Upper lobe of left lung (tissue), 6 donors: ENCODE measurements around the gene PPID. TPM values are rescaled to one million over a fixed set of nuclear protein-coding genes. Genes with fewer than 3 reads are reported as not detected.

Experiments
- ATAC-seq, 2 donors: fragments of 200-7000 bp; cut with Tn5 transposase; one replicate each; pipeline ENCODE4 v1.9.1; 2022; ENCODE audit warnings: mild to moderate bottlenecking in 2 of 2, moderate library complexity in 2 of 2; ENCODE audit not compliant: low FRiP score in 2 of 2
- DNase-seq, 2 donors: peaks; one replicate each; pipeline ENCODE4 v3.0.0-alpha.2; 2019 to 2020
- H3K27ac ChIP-seq, 4 donors: fragments of 200-600 bp; sonication (generic); one replicate each; pipeline ENCODE4 v1.5.1; 2016 to 2019
- H3K27me3 ChIP-seq, 4 donors: fragments of 200-600 bp; sonication (generic); one replicate each; pipeline ENCODE4 v1.5.1; 2017 to 2019
- H3K36me3 ChIP-seq, 4 donors: fragments of 200-600 bp; sonication (generic); one replicate each; pipeline ENCODE4 v1.5.1; 2016 to 2019
- H3K4me1 ChIP-seq, 4 donors: fragments of 200-600 bp; sonication (generic); one replicate each; pipeline ENCODE4 v1.5.1; 2018 to 2019
- H3K4me3 ChIP-seq, 4 donors: fragments of 200-600 bp; sonication (generic); one replicate each; pipeline ENCODE4 v1.5.1; 2017 to 2019; ENCODE audit warnings: mild to moderate bottlenecking in 2 of 4, moderate library complexity in 1 of 4
- H3K9me3 ChIP-seq, 4 donors: fragments of 200-600 bp; sonication (generic); one replicate each; pipeline ENCODE4 v1.5.1; 2018 to 2019
- EP300 ChIP-seq, 4 donors: sonication (generic); formaldehyde crosslinking; IDR thresholded peaks; one replicate each; pipeline ENCODE4 v1.5.1; 2017; ENCODE audit warnings: antibody characterized with exemption in 4 of 4, control low read depth in 2 of 4
- POLR2A ChIP-seq, 4 donors: fragments of 450-650 bp; IDR thresholded peaks; one replicate each; pipeline ENCODE4 v1.5.1; 2016 to 2017; ENCODE audit warnings: antibody characterized with exemption in 4 of 4, mild to moderate bottlenecking in 2 of 4
- POLR2AphosphoS5 ChIP-seq, 2 donors: sonication (generic); formaldehyde crosslinking; IDR thresholded peaks; one replicate each; pipeline ENCODE4 v1.5.1; 2017; ENCODE audit warnings: antibody characterized with exemption in 2 of 2
- WGBS, 2 donors: methylation state at CpG; one replicate each; pipeline ENCODE4 v1.1.5; 2017 to 2018; 5-methylcytosine and 5-hydroxymethylcytosine counted together
- total RNA-seq, 6 donors: library from RNA; depleted of rRNA in 4 of 6; stranded (reverse); fragments of >200 nt in 4 of 6; gene quantifications; one replicate each; pipeline versions ENCODE4 v1.1.0 to v1.2.1, GENCODE V29; 2016 to 2021
- TF ChIP-seq, protein P1 (sequence below), 6 experiments: fragments of 450-650 bp in 4 of 6; fragments of 200-600 bp in 2 of 6; sonication (generic) in 2 of 6; IDR thresholded peaks; one replicate each; pipeline ENCODE4 v1.5.1; 2016 to 2019; ENCODE audit warnings: antibody characterized with exemption in 6 of 6
- donor health status: DM: no; HTN: no; CAD: no; lungs with moderate emphysema.
- donor health status: DM: no; HTN: yes; CAD: no; lungs with severe emphysema.

Gene PPID
- total RNA-seq, 6 donors from 2014 or later = 5.0 to 33.5 (median 16.6) TPM

GRCh38 chr4:158688813-158689212 lies 34.4 kb downstream of the PPID start:
- TF ChIP-seq, protein P1, sequence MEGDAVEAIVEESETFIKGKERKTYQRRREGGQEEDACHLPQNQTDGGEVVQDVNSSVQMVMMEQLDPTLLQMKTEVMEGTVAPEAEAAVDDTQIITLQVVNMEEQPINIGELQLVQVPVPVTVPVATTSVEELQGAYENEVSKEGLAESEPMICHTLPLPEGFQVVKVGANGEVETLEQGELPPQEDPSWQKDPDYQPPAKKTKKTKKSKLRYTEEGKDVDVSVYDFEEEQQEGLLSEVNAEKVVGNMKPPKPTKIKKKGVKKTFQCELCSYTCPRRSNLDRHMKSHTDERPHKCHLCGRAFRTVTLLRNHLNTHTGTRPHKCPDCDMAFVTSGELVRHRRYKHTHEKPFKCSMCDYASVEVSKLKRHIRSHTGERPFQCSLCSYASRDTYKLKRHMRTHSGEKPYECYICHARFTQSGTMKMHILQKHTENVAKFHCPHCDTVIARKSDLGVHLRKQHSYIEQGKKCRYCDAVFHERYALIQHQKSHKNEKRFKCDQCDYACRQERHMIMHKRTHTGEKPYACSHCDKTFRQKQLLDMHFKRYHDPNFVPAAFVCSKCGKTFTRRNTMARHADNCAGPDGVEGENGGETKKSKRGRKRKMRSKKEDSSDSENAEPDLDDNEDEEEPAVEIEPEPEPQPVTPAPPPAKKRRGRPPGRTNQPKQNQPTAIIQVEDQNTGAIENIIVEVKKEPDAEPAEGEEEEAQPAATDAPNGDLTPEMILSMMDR (IDR thresholded peaks at IDR 0.05) = no peak
- TF ChIP-seq EP300 (IDR thresholded peaks at IDR 0.05) = no peak
- TF ChIP-seq POLR2A (IDR thresholded peaks at IDR 0.05) = no peak
- no peak for TF ChIP-seq POLR2AphosphoS5 (IDR thresholded peaks at IDR 0.05)
- Histone ChIP-seq H3K4me1 (no peaks in the 10 kb centered on the region), H3K4me3 (no peak overlapping the region), H3K9me3 (no peaks in the 10 kb centered on the region), H3K27ac (no peak overlapping the region), H3K36me3 (peaks cover 0 to 59% (median 11%) of the 10 kb centered on the region in 4 donors), H3K27me3 (no peaks in the 10 kb centered on the region)
- 69 to 90% methylated on average over 1 of the region's 1 CpG for whole genome bisulfite sequencing, 2 donors
- no peak for DNase-seq
- no peak for ATAC-seq

DNA sequence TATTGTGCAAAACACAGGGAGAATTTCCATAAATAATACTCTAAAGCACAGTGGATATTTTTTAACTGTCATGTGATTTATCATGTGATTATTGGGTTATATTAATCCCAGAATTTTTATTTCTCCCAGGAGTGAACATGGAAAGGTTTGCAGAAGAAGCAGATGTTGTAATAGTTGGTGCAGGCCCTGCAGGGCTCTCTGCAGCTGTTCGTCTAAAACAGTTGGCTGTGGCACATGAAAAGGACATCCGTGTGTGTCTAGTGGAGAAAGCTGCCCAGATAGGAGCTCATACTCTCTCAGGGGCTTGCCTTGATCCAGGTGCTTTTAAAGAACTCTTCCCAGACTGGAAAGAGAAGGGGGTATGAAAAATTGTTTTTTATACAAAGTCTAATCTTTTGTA lies 41.1 kb downstream of the PPID start:
- Histone ChIP-seq H3K36me3 (peaks cover 0 to 38% (median 2%) of the 10 kb centered on the region in 4 donors), H3K27me3 (no peaks in the 10 kb centered on the region), H3K4me3 (no peak overlapping the region), H3K4me1 (no peaks in the 10 kb centered on the region), H3K27ac (no peak overlapping the region), H3K9me3 (no peaks in the 10 kb centered on the region)
- 61 to 64% methylated on average over 2 of the region's 2 CpGs for WGBS, 2 donors
- DNase-seq (no peak), ATAC-seq (no peak)
- TF ChIP-seq POLR2AphosphoS5 (IDR thresholded peaks at IDR 0.05) (no peak), POLR2A (IDR thresholded peaks at IDR 0.05) (no peak), EP300 (IDR thresholded peaks at IDR 0.05) (no peak)
- TF ChIP-seq, protein P1 (IDR thresholded peaks at IDR 0.05) = no peak

- TF ChIP-seq, protein P1 (IDR thresholded peaks at IDR 0.05) = no peak
- TF ChIP-seq POLR2A (IDR thresholded peaks at IDR 0.05) = no peak
- no peak for TF ChIP-seq EP300 (IDR thresholded peaks at IDR 0.05)
- TF ChIP-seq POLR2AphosphoS5 (IDR thresholded peaks at IDR 0.05) = no peak
- no peak for ATAC-seq
- 69 to 71% methylated on average over 1 of the region's 1 CpG for WGBS, 2 donors
These were observed 41.6 kb downstream of the PPID start for GRCh38 chr4:158681629-158682028.

DNA sequence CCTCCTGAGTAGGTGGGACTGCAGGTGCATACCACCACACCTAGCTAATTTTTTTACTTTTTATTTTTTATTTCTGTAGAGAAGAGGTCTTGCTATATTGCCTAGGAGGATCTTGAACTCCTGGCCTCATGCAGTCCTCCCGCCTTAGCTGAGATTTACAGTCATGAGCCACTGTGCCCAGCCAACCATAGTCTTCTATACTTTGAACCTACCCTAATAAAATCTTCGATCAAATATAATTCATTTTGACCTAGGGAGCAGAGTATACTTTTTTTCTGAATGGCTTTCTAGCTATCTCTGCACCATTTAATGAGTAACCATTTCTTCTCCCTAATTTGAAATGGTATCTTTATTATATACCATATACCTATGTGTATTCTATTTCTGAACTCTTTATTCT lies 44.4 kb downstream of the PPID start:
- no peak for ATAC-seq
- Histone ChIP-seq H3K36me3 (peaks cover 0 to 20% (median 0%) of the 10 kb centered on the region in 4 donors), H3K4me3 (no peak overlapping the region), H3K9me3 (no peaks in the 10 kb centered on the region), H3K4me1 (no peaks in the 10 kb centered on the region), H3K27ac (no peak overlapping the region), H3K27me3 (no peaks in the 10 kb centered on the region)
- WGBS, 2 donors = 90 to 95% methylated on average over 2 of the region's 2 CpGs
- DNase-seq = no peak
- no peak for TF ChIP-seq EP300 (IDR thresholded peaks at IDR 0.05)
- TF ChIP-seq, protein P1 (IDR thresholded peaks at IDR 0.05) = no peak
- TF ChIP-seq POLR2A (IDR thresholded peaks at IDR 0.05) = no peak
- TF ChIP-seq POLR2AphosphoS5 (IDR thresholded peaks at IDR 0.05) = no peak

More at GRCh38 chr4:158681629-158682028, 41.6 kb downstream of the PPID start:
- DNase-seq = no peak
- H3K9me3 ChIP-seq = no peaks in the 10 kb centered on the region
- H3K4me3 ChIP-seq = no peak overlapping the region
- H3K27me3 ChIP-seq = no peaks in the 10 kb centered on the region
- H3K36me3 ChIP-seq = peaks cover 0 to 34% (median 2%) of the 10 kb centered on the region in 4 donors
- no peaks in the 10 kb centered on the region for H3K4me1 ChIP-seq
- H3K27ac ChIP-seq = no peak overlapping the region

GRCh38 chr4:158676076-158676475 lies 47.1 kb downstream of the PPID start:
- Histone ChIP-seq H3K27ac (no peak overlapping the region), H3K27me3 (no peaks in the 10 kb centered on the region), H3K4me1 (peaks cover 6 to 11% (median 7%) of the 10 kb centered on the region in 4 donors), H3K4me3 (no peak overlapping the region), H3K9me3 (no peaks in the 10 kb centered on the region), H3K36me3 (no peaks in the 10 kb centered on the region)
- 82 to 89% methylated on average over 5 of the region's 5 CpGs for WGBS, 2 donors
- TF ChIP-seq POLR2AphosphoS5 (IDR thresholded peaks at IDR 0.05) = no peak
- TF ChIP-seq EP300 (IDR thresholded peaks at IDR 0.05) = no peak
- TF ChIP-seq, protein P1 (IDR thresholded peaks at IDR 0.05) = no peak
- no peak for TF ChIP-seq POLR2A (IDR thresholded peaks at IDR 0.05)
- DNase-seq = no peak
- no peak for ATAC-seq
